Nephron progenitor cell (in vitro differentiated cells): ENCODE results near the gene CDC37.
"Not testable (repeated sequence)": the region's sequence is repeated elsewhere in the genome, so short reads cannot be mapped to it uniquely, and the experiment has no call there.

Experiments
- DNase-seq: peaks from one replicate; pipeline ENCODE4 v3.0.0; 2021
- H3K27ac Mint-ChIP-seq: 2 replicates; pipeline ENCODE4 v1.8.0; 2021; ENCODE audit warnings: mild to moderate bottlenecking, moderate library complexity, mixed read lengths
- H3K27me3 Mint-ChIP-seq: 2 replicates; pipeline ENCODE4 v1.8.0; 2021; ENCODE audit warnings: mild to moderate bottlenecking, low read depth, mixed read lengths; ENCODE audit not compliant: poor library complexity
- H3K36me3 Mint-ChIP-seq: 2 replicates; pipeline ENCODE4 v1.8.0; 2021; ENCODE audit warnings: low read depth, mixed read lengths
- H3K4me1 Mint-ChIP-seq: 2 replicates; pipeline ENCODE4 v1.8.0; 2021; ENCODE audit warnings: mixed read lengths
- H3K4me3 Mint-ChIP-seq: 2 replicates; pipeline ENCODE4 v1.8.0; 2021; ENCODE audit warnings: mild to moderate bottlenecking, moderate library complexity, mixed read lengths
- H3K9me3 Mint-ChIP-seq: 2 replicates; pipeline ENCODE4 v1.8.0; 2021; ENCODE audit warnings: mild to moderate bottlenecking, moderate library complexity, mixed read lengths
- TF ChIP-seq, protein P1 (sequence below): fragments of 200-600 bp; sonication (generic); IDR thresholded peaks from 2 replicates; pipeline ENCODE4 v1.5.0; 2021; ENCODE audit warnings: antibody characterized with exemption

CDC37 gene

GRCh38 chr19:10388957-10389356, 14.4 kb downstream of the CDC37 start:
- TF ChIP-seq, protein P1, sequence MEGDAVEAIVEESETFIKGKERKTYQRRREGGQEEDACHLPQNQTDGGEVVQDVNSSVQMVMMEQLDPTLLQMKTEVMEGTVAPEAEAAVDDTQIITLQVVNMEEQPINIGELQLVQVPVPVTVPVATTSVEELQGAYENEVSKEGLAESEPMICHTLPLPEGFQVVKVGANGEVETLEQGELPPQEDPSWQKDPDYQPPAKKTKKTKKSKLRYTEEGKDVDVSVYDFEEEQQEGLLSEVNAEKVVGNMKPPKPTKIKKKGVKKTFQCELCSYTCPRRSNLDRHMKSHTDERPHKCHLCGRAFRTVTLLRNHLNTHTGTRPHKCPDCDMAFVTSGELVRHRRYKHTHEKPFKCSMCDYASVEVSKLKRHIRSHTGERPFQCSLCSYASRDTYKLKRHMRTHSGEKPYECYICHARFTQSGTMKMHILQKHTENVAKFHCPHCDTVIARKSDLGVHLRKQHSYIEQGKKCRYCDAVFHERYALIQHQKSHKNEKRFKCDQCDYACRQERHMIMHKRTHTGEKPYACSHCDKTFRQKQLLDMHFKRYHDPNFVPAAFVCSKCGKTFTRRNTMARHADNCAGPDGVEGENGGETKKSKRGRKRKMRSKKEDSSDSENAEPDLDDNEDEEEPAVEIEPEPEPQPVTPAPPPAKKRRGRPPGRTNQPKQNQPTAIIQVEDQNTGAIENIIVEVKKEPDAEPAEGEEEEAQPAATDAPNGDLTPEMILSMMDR: peak; percentile 94
- DNase-seq: peak; percentile 95
- H3K9me3 Mint-ChIP-seq: no peaks in the 10 kb centered on the region
- H3K4me1 Mint-ChIP-seq: no peaks in the 10 kb centered on the region
- no peak overlapping the region for H3K4me3 Mint-ChIP-seq
- H3K27ac Mint-ChIP-seq: no peak overlapping the region
- H3K36me3 Mint-ChIP-seq: peaks cover 15% of the 10 kb centered on the region
- H3K27me3 Mint-ChIP-seq: peaks cover 12% of the 10 kb centered on the region

DNA sequence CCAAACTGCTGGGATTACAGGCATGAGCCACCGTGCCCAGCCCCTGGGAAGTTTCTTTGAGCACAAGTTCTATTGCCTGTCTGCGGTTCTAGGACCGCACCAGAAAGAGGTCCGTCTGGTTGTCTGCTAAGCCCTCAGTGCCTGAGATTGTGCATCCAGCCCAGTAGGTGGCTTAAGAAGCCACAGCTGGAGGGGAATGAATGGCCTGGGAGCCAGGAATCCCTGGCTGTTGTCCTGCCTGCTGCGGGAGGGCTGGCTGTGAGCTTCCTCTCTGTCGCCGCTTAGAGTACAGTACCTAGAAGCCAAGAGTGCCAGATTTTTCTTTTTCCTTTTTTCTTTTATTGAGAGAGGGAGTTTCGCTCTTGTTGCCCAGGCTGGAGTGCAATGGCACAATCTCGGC, 18.8 kb downstream of the CDC37 start:
- no peak overlapping the region for H3K4me3 Mint-ChIP-seq
- no peaks in the 10 kb centered on the region for H3K9me3 Mint-ChIP-seq
- H3K27me3 Mint-ChIP-seq: peaks cover 20% of the 10 kb centered on the region
- no peaks in the 10 kb centered on the region for H3K36me3 Mint-ChIP-seq
- H3K27ac Mint-ChIP-seq: no peak overlapping the region
- TF ChIP-seq, protein P1: no peak
- no peak for DNase-seq
- peaks cover 18% of the 10 kb centered on the region for H3K4me1 Mint-ChIP-seq

DNA sequence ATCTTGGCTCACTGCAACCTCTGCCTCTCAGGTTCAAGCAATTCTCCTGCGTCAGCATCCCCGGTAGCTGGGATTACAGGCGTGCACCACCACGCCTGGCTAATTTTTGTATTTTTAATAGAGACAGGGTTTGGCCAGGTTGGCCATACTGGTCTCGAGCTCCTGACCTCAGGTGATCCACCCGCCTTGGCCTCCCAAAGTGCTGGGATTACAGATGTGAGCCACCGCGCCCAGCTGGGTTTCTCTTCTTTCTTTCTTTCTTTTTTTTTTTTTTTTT, 20.2 kb downstream of the CDC37 start:
- H3K4me1 Mint-ChIP-seq: peaks cover 20% of the 10 kb centered on the region
- H3K27me3 Mint-ChIP-seq: peaks cover 20% of the 10 kb centered on the region
- H3K9me3 Mint-ChIP-seq, H3K27ac Mint-ChIP-seq, DNase-seq, H3K36me3 Mint-ChIP-seq, H3K4me3 Mint-ChIP-seq: not testable (repeated sequence)

- peaks cover 20% of the 10 kb centered on the region for H3K4me1 Mint-ChIP-seq
- DNase-seq: peak; percentile 98
- peaks cover 15% of the 10 kb centered on the region for H3K36me3 Mint-ChIP-seq
- no peaks in the 10 kb centered on the region for H3K9me3 Mint-ChIP-seq
- peak within 1 kb of the TSS; percentile 97 for H3K4me3 Mint-ChIP-seq
- TF ChIP-seq, protein P1: no peak
- peak within 1 kb of the TSS; percentile 98 for H3K27ac Mint-ChIP-seq
- peaks cover 13% of the 10 kb centered on the region for H3K27me3 Mint-ChIP-seq
These were observed 22.8 kb downstream of the CDC37 start, which contains the start of gene TYK2 for GRCh38 chr19:10380313-10381102. TYK2 (minus strand) TSS chr19:10380572; CDS start chr19:10378406, 2,166 bp downstream.

DNA sequence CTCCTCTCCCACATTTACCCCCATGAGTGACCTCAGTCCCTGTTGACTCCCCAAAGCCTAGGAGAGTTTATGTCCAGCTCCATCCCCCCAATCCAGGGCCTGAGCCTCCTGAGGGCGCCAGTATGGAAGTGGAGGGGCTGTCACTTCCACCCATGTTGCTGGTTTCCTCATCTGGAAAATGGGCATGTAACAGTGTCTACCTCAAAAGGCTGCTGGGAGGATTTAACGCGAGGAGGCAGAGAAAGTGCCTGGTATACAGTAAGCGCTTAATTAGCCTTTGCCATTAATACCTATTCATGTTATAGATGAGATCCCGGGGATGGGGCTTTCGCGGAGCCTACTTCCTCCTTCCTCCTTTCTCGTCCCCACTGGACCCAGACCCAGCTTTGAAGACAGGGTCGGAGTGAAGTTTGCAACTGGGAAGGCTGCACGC, 23.4 kb downstream of the CDC37 start:
- H3K4me3 Mint-ChIP-seq: peak overlapping the region; percentile 97
- H3K9me3 Mint-ChIP-seq: no peaks in the 10 kb centered on the region
- peaks cover 13% of the 10 kb centered on the region for H3K27me3 Mint-ChIP-seq
- H3K27ac Mint-ChIP-seq: no peak overlapping the region
- peaks cover 20% of the 10 kb centered on the region for H3K4me1 Mint-ChIP-seq
- TF ChIP-seq, protein P1: no peak
- no peak for DNase-seq
- H3K36me3 Mint-ChIP-seq: peaks cover 19% of the 10 kb centered on the region

GRCh38 chr19:10378124-10378523, 25.2 kb downstream of the CDC37 start:
- no peak for DNase-seq
- H3K27ac Mint-ChIP-seq: no peak overlapping the region
- H3K4me3 Mint-ChIP-seq: no peak overlapping the region
- peaks cover 6% of the 10 kb centered on the region for H3K27me3 Mint-ChIP-seq
- H3K4me1 Mint-ChIP-seq: peaks cover 20% of the 10 kb centered on the region
- no peaks in the 10 kb centered on the region for H3K9me3 Mint-ChIP-seq
- H3K36me3 Mint-ChIP-seq: peaks cover 26% of the 10 kb centered on the region
- TF ChIP-seq, protein P1: no peak

GRCh38 chr19:10377140-10377640, 26.2 kb downstream of the CDC37 start:
- not testable (repeated sequence) for H3K4me3 Mint-ChIP-seq, DNase-seq, H3K9me3 Mint-ChIP-seq, H3K27me3 Mint-ChIP-seq
- Mint-ChIP-seq H3K27ac (peak overlapping the region; percentile 75), H3K36me3 (peaks cover 26% of the 10 kb centered on the region), H3K4me1 (peaks cover 20% of the 10 kb centered on the region)
